ENCODE results near the gene HAO1. TPM values are rescaled to one million over a fixed set of nuclear protein-coding genes. Genes with fewer than 3 reads are reported as not detected.
"Not testable (repeated sequence)": the region's sequence is repeated elsewhere in the genome, so short reads cannot be mapped to it uniquely, and the experiment has no call there.

Gene HAO1
- total RNA-seq, 1 experiment from 2014 or later: not detected

GRCh38 chr20:7855545-7855944, 84.7 kb downstream of the HAO1 start:
- no peak for DNase-seq (ENCODE audit: low read depth)

GRCh38 chr20:7853493-7853892, 86.8 kb downstream of the HAO1 start:
- no peak for DNase-seq (ENCODE audit: low read depth)

- peak; percentile 38 for DNase-seq (ENCODE audit: low read depth)
These were observed 89.3 kb downstream of the HAO1 start for GRCh38 chr20:7850775-7851490.

GRCh38 chr20:7849675-7850074, 90.6 kb downstream of the HAO1 start:
- DNase-seq (ENCODE audit: low read depth): no peak

GRCh38 chr20:7848351-7848750, 91.9 kb downstream of the HAO1 start:
- DNase-seq (ENCODE audit: low read depth): no peak

- no peak for DNase-seq (ENCODE audit: low read depth)
These were observed 96.6 kb downstream of the HAO1 start for GRCh38 chr20:7843613-7844012.

- DNase-seq (ENCODE audit: low read depth): peak; percentile 89
These were observed 98.3 kb downstream of the HAO1 start for GRCh38 chr20:7841971-7842310.

- DNase-seq (ENCODE audit: low read depth): peak; percentile 81
These were observed 98.8 kb downstream of the HAO1 start for GRCh38 chr20:7841291-7841970.

GRCh38 chr20:7836076-7836475, 104.2 kb downstream of the HAO1 start:
- no peak for DNase-seq (ENCODE audit: low read depth)

GRCh38 chr20:7834441-7834840, 105.8 kb downstream of the HAO1 start:
- DNase-seq (ENCODE audit: low read depth): not testable (repeated sequence)

Other genes starting within 250 kb of the HAO1 start
- gene TMX4, start 79.3 kb upstream of the HAO1 start, total RNA-seq (2014; rRNA removed; shearing (Covaris generic)): 23.8 and 33.6 TPM in 2 replicates
- gene PLCB1, start 191.8 kb upstream of the HAO1 start, total RNA-seq (2014; rRNA removed; shearing (Covaris generic)): 0.94 and 1.5 TPM in 2 replicates

Measured in M059J (cell line).